ENCODE measurements around the gene SLC6A6.

DNA sequence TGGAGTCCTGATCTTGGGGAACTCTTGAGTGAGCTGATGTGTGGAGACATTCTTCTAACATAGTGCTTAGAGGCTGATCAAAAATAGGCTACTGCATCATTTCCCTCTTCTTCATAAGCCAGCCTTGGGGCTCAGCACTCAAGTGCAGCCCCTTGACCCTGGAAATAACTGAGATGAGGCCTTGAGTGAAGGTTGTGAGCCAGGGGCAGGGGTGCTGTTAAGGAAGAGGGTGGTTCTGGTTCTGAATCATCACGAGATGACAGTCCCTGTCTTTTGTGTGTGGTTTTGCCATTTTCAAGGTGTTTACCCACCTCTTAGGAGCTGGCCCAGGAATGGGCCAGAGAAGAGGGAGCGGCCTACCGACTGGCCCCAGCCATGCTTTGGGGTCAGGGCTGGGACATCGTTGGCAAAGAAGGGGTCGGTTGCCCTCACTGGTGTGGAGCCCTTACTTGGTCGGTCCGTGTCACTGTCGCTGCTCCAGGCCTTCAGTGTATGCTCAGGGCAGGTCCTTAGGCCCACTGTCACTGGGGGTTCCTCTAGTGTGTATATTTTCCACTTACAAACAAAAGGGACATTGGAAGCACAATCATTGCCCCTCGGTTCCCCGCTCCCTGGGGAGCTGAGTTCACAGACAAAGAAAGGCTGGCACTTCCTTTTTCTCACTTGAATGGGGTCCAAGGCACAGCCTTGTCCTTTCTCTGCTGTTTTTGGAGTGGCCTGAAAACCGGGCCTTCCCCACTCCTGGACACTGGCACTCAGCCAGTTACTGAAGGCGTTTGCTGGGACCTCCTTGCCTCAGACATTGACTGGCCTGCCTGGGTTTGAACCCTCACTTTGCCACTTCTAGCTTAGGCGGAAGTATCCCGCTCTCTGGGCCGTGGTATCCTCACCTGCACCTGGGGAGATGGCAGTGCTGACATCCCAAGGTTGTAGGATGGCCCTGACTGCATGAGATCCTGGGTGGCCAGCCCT lies 46.6 kb downstream of the SLC6A6 start:
- TF ChIP-seq POLR2A (IDR thresholded peaks at IDR 0.05; ENCODE audit: low read depth, low read length) (no peak), POLR2AphosphoS5 (IDR thresholded peaks at IDR 0.05; ENCODE audit: low read depth, low read length) (no peak), TAF1 (IDR thresholded peaks at IDR 0.05; ENCODE audit: low read depth, low read length) (no peak), SPI1 (IDR thresholded peaks at IDR 0.05; ENCODE audit: low read depth, low read length) (no peak), PAX5 (IDR thresholded peaks at IDR 0.05; ENCODE audit: insufficient read depth, low read length, severe bottlenecking) (no peak), POU2F2 (IDR thresholded peaks at IDR 0.05; ENCODE audit: low read depth, low read length) (no peak)
